ENCODE results near the gene B3GNT9.
A peak's percentile ranks its signal among the peaks of the same experiment; 100 is the strongest.

B3GNT9 gene

DNA sequence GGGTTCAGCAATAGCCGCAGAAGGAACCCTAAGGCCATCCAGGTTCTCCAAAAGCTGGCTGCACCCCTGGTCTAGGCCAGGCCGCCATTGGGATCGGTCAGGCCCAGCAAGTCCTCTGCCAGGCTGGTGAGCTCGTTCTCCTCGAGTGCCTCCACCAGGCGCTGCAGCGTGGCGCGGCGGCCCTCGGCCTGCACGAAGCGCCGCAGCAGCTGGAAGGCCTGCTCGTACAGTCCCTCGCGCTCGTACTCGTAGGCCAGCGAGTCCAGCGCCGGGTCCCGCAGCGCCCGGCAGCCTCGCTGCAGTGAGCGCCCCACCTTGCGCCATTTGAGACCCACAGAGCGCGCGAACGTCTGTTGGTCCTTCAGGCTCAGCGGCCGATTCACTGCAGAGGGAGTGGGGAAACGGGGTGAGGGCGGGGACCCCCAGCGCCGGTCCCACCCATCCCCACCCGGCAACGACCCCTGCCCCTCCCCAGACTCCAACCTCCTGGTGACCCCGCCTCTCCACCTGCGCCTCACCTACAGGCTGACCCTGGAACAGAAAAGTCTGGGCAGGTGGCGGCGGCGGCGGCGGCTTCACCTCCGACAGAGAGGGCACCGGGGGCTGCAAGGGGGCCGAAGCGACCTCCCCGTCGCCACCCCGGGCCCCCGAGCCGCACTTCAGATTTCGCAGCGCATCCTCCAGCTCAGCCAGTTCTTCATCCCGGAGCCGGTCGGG, 3.9 kb upstream of the B3GNT9 start:
- H3K27ac Mint-ChIP-seq: no peak overlapping the region
- H3K9me3 Mint-ChIP-seq: no peaks in the 10 kb centered on the region
- ATAC-seq: no peak
- H3K4me1 Mint-ChIP-seq: peaks cover 71% of the 10 kb centered on the region
- H3K27me3 Mint-ChIP-seq: peaks cover 50% of the 10 kb centered on the region
- no peak for DNase-seq
- peak overlapping the region; percentile 73 to 83 for H3K4me3 Mint-ChIP-seq

DNA sequence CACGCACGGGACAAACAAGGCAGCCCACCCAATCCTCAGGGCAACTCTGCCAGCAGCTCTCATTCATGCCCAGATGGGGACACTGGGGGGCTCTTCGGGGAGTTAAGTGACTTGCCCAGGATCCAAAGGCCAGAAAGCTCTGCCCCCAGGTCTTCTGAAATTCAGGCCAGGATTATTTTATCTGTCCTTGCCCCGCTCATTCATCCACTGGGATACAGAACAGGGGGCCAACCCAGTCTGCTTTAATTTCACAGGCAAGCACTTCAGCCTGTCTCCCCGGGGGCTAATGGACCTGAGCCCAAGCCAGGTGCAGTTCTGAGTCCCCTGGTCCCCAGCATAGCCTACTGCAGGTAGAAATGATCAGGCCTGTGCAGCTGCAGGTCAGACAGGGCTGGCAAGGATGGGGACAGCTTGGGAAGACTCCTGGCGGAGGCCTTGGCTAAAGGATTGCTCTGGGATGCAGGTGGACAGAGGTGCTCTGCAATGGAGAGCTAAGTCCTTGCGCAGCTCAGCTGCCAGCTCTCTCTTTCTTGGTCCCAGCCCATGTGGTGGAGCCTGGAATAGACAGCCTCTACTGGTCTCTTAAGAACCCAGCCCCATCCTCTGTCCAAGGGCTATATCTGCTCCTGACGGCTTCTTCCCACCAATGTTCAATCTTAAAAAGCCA, 766 bp upstream of the B3GNT9 start:
- DNase-seq: no peak
- Mint-ChIP-seq H3K4me3 (peak overlapping the region; percentile 77 to 86), H3K9me3 (no peaks in the 10 kb centered on the region), H3K27me3 (peaks cover 61% of the 10 kb centered on the region), H3K27ac (peak overlapping the region in 1 of 2 donors; percentile 8), H3K4me1 (peaks cover 50% of the 10 kb centered on the region)
- no peak for ATAC-seq

DNA sequence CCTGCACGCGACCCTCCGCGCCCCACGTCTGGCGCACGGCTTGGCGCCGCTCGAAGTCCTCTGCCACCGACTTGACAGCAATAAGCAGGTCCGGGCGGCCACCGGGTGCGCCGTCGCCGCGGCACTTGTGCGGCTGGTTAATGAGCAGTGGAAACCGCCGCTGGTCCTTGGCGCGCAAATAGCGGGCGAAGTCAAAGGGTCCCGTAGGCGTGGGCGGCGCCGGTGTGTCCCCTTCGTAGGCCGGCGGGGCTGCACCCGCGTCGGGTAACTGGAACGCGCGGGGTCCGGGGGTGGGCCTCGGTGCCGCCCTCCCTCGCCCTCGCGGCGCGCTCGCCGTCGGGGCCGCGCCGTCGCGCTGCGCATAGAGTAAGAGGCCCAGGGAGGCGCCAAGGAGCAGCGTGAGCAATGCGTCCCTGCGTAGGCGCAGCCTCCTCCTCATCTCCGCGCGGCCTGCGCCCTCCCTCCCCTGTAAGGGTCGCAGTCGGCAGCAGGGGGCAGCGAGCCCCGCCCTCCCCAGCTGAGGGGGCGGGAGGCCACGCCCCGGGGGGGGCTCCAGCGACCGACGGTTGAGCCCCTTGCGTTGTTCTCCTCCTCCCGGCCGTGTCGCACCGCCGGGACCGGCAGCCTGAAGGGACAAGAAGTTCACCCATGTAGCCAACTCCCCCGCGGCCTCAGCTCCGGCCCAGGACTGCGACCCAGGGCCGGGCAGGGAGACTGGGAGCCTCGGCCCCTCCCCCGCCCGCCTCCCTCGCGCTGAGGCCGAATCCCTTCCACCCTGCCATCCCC, 558 bp downstream of the B3GNT9 start:
- peaks cover 37% of the 10 kb centered on the region for H3K4me1 Mint-ChIP-seq
- peak; percentile 88 for ATAC-seq
- H3K27ac Mint-ChIP-seq: peak overlapping the region; percentile 35 to 65
- H3K4me3 Mint-ChIP-seq: peak overlapping the region; percentile 77 to 86
- no peaks in the 10 kb centered on the region for H3K9me3 Mint-ChIP-seq
- peaks cover 48% of the 10 kb centered on the region for H3K27me3 Mint-ChIP-seq
- peak; percentile 69 to 78 for DNase-seq

DNA sequence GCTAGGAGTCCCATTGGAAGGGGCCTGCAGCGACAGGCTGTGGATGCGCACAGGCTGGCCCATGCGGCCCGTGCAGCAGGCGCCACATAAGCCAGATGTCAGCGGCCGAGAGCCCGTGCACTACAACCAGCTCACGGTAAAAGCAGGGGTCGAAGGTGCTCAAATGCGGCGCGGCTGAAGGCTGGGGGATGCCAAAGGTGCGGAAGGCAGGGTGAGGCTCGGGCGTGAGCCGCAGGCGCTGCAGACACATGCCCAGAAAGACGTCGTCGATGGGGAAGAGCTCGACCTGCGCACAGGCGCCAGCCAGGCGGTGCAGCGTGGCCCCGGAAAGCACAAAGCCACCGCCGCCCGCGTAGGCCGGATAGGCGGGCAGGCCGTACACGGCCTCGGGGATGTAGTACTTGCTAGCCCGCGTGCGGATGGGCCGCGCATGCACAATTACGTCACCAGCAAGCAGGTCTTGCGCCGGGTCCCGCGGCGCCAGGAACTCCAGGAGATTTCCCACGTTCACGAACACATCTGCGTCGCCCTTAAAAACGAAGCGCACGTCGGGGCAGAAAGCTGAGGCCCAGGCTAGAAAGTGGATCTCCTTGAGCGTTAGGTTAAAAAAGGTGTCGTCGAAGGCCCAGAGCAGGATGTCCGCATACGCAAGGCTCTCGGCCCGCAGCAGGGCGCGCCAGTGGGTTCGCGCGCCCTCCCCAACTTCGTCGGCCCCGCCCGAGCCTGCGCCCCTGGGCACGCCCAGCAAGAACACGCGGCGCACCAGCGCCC, 1.3 kb downstream of the B3GNT9 start:
- Mint-ChIP-seq H3K27ac (no peak overlapping the region), H3K4me3 (peak overlapping the region; percentile 30 to 53), H3K27me3 (peaks cover 44% of the 10 kb centered on the region), H3K4me1 (peaks cover 34% of the 10 kb centered on the region), H3K9me3 (no peaks in the 10 kb centered on the region)
- ATAC-seq (peak; percentile 0), DNase-seq (no peak)

DNA sequence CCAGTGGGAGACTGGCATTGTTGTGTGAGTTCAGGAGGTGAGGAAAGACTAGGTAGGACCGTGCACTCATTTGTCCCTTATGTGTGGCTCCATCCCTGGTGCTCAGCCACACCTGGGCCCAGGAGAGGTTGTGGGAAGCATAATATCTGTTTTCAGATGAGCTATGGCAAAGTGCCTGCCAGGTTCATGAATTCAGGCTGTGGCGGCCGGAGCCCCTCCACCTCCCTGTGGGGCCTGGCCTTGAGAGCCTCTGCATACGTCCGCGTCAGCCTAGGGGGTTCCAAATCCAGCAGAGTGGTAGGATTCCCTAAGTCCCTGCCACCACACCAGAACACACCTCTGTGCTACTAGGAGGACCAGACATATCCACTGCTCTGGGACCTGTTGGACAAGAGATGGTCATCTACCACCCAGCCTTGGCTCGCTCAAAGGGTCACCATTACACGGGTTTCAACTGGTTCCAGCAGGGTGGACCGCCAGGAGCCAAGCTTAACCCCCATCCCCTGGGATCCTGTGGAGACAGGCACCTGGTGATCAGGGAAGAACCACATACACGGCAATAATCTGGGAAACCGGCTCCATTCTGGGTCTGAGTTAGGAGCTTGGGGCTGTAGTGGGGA, 2.0 kb downstream of the B3GNT9 start:
- Mint-ChIP-seq H3K4me3 (peak overlapping the region in 1 of 2 donors; percentile 48), H3K9me3 (no peaks in the 10 kb centered on the region), H3K4me1 (peaks cover 29% of the 10 kb centered on the region), H3K27ac (peak overlapping the region in 1 of 2 donors; percentile 6), H3K27me3 (peaks cover 40% of the 10 kb centered on the region)
- ATAC-seq (no peak), DNase-seq (no peak)

DNA sequence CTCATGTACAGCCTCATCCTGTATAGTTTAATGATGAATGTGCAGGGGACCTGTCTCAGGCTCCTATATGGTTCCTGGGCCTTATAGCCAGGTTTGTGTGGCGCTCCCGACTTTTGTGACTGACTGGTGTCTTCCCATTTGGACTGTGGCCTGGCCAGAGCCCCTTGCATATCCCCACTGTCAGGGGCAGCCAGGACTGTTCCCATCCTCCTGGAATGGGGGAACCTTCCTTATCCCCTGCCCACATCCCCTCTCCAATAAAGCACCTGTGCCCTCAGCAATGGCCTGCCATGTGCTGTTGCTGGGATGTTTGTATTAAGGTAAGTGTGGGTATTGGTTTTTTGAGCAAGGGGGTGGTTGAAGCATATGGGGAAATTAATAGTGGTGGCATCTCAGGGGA, 2.6 kb downstream of the B3GNT9 start:
- Mint-ChIP-seq H3K4me1 (peaks cover 24% of the 10 kb centered on the region), H3K27ac (peak overlapping the region in 1 of 2 donors; percentile 6), H3K4me3 (no peak overlapping the region), H3K27me3 (peaks cover 34% of the 10 kb centered on the region), H3K9me3 (no peaks in the 10 kb centered on the region)
- no peak for ATAC-seq
- DNase-seq: no peak

DNA sequence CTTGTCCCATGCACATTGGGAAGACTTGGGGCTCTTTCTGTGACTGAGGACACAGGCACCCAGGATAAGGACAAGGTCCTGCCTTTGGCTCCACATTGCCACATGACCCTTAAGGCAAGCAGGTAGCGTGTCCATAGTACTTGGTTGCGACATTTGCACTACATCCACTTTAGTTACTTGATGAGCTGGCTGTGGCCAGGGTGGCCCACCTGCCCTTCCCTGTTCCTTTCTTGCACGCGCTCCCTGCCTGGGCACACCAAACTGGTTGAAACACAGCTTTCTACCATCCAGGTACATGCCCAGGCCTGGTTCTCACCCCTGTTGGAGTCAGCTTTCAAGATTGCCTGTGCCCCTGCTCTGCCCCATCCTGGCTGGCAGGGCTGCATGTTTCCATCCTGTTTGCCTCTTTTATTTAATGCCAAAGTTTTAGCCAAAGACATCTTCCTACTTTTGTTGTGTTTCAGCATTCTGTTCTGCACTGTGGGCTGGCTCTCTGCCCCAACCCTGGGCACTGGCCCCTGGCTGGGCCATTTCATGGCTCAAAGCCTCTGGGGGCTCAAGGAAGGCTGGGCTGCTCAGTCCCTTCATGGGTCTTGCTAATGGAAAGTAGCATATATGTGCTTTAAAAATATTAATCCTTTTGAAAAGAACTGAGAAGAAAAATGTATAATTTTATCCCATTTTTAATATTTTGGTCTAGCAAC, 3.2 kb downstream of the B3GNT9 start:
- H3K27me3 Mint-ChIP-seq: peaks cover 28% of the 10 kb centered on the region
- no peak overlapping the region for H3K27ac Mint-ChIP-seq
- ATAC-seq: no peak
- peaks cover 18% of the 10 kb centered on the region for H3K4me1 Mint-ChIP-seq
- DNase-seq: no peak
- H3K9me3 Mint-ChIP-seq: no peaks in the 10 kb centered on the region
- H3K4me3 Mint-ChIP-seq: no peak overlapping the region

DNA sequence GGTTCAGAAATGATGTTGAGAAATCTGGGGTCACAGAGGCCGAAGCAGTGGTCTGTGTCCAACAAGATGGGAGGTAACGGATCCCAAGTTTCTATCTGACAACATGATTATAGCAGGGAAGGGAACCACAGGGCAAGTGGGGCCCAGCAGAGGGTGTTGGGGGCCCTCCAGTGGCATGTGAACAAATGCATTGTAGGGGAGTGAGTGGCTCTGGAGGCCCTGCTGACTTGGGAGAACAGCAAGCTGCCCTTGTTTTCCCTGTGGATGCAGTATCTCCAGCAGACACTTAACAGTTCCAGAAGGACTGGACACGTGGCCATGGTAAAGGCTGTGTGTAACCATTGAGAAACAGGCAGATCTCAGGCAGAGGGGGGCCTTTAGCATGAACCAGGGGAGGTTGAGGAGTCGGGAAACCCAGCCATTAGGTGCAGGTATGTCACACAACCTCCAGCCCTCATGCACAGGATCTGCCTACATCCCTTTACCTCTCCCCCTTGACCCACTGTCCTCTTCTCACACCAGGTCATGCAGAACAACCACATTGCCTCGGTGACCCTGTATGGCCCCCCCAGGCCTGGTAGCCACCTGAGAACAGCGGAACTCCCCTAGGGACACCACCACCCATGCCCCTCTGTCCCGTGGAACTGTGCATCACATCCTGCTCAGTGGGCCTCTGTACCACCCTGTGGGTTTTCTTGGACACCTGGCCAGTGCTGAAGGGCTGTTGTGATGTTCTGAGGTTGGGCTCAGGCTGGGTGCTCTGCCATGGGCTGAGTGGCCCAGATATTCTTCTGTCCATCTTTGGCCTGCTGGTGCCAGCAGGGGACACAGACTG, 4.1 kb downstream of the B3GNT9 start:
- H3K4me1 Mint-ChIP-seq: peaks cover 16% of the 10 kb centered on the region
- peak overlapping the region in 1 of 2 donors; percentile 55 for H3K27ac Mint-ChIP-seq
- DNase-seq (no peak), ATAC-seq (no peak)
- H3K9me3 Mint-ChIP-seq: no peaks in the 10 kb centered on the region
- H3K27me3 Mint-ChIP-seq: peaks cover 23% of the 10 kb centered on the region
- H3K4me3 Mint-ChIP-seq: no peak overlapping the region

DNA sequence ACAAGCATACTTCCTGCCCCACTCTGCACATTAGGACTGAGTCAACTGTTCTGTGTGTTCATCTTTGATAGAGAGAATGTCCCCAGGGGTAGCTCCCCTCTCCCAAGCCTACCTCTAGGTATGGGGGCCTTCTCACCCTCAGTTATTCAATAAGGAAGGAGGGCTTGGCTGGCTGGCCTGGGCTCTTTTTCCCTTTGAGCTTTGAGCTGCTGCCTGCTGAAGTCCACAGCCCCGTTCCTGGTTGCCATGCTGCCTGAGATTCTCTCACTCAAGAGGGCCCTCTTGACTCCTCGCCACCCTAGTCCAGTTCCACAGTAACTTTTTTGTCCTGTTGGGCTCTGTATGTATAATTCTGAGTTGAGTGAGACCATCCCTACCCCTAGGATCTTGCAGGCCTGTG, 5.1 kb downstream of the B3GNT9 start:
- ATAC-seq: no peak
- Mint-ChIP-seq H3K4me1 (peaks cover 6% of the 10 kb centered on the region), H3K9me3 (no peaks in the 10 kb centered on the region), H3K4me3 (no peak overlapping the region), H3K27me3 (peaks cover 13% of the 10 kb centered on the region), H3K27ac (no peak overlapping the region)
- no peak for DNase-seq

DNA sequence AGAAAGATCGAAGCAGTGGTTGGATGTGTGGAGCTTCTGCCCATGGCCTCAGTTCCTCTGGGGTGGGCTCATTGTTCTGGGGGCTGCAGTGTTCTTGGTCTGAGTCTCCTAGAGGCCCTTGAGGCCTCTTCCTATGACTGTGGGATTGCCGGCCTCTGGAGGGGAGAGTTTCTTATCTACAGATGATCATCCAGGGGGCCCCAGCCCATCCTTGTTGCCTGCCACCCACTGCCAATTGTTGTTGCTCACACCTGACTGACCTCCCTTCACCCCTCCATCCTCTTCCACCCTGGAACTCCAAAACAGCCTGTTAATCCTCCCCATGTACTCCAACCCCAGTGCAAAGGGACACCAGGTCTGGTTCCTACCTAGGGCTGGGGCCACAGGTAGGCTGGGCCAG, 5.9 kb downstream of the B3GNT9 start:
- H3K4me3 Mint-ChIP-seq: no peak overlapping the region
- no peaks in the 10 kb centered on the region for H3K9me3 Mint-ChIP-seq
- H3K4me1 Mint-ChIP-seq: peaks cover 6% of the 10 kb centered on the region
- no peak overlapping the region for H3K27ac Mint-ChIP-seq
- ATAC-seq (no peak), DNase-seq (no peak)
- peaks cover 13% of the 10 kb centered on the region for H3K27me3 Mint-ChIP-seq

DNA sequence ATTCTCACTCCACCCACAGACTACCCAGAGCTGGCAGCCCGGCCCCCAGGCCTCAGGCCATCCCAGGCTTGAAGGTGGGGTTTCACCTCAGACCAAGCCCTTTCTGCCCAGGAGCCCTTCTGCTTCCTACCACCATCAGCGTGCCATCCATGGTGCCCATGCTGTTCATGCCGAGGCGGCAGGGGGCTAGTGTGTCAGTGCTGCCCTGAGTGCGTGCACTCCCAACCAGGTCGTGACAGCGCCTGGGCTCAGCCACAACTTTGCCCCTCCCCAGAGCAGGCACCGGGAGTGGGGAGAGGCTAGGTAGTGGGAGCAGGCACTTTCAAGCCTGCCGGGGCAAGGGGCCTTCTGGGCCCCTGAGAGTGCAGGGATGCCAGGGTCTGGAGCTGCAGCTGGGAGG, 8.5 kb downstream of the B3GNT9 start:
- Mint-ChIP-seq H3K4me1 (no peaks in the 10 kb centered on the region), H3K9me3 (no peaks in the 10 kb centered on the region), H3K27ac (no peak overlapping the region), H3K4me3 (no peak overlapping the region), H3K27me3 (no peaks in the 10 kb centered on the region)
- DNase-seq (no peak), ATAC-seq (no peak)

DNA sequence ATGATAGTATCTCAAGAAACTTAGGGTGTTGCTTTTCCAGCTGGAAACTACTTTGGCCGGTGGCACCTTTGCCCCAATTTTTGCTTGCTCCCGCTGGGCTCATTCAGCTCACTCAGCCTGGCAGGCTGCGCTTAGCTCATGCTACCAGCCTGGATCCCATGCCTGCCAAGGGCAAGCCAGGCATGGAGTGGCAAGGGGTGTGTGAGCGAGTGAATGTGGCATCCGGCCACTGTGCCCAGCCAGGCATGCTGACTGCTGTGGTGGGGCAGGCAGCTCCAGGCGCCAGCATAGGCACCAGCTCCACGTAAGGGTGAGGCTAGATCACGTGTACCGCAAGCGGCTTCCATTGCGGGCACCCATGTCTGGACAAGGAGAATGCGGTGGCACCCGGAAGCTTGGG, 9.4 kb downstream of the B3GNT9 start:
- H3K9me3 Mint-ChIP-seq: no peaks in the 10 kb centered on the region
- H3K27ac Mint-ChIP-seq: no peak overlapping the region
- no peak overlapping the region for H3K4me3 Mint-ChIP-seq
- H3K4me1 Mint-ChIP-seq: no peaks in the 10 kb centered on the region
- no peak for DNase-seq
- ATAC-seq: no peak
- no peaks in the 10 kb centered on the region for H3K27me3 Mint-ChIP-seq

DNA sequence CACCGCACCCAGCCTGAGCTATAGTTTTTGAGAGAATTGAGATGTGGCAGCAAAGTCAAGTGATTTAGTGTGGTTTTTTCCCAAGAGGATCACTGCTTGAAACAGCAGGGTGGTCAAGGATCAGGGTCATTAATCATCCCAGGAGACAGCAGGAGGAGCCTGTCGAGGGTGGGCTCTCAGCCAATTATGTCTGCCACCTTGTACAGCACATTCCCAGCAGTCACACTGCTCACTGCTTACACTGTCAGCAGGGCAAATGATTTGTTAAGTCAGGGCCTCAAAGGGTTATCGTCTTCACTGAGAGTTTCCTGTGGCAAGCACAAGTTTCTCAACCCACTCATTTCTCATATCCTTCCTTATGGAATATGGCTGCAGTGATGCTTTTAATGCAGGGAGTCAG, 13.2 kb downstream of the B3GNT9 start:
- DNase-seq: no peak
- Mint-ChIP-seq H3K27me3 (no peaks in the 10 kb centered on the region), H3K4me1 (no peaks in the 10 kb centered on the region), H3K4me3 (no peak overlapping the region), H3K27ac (no peak overlapping the region), H3K9me3 (no peaks in the 10 kb centered on the region)
- ATAC-seq: no peak

DNA sequence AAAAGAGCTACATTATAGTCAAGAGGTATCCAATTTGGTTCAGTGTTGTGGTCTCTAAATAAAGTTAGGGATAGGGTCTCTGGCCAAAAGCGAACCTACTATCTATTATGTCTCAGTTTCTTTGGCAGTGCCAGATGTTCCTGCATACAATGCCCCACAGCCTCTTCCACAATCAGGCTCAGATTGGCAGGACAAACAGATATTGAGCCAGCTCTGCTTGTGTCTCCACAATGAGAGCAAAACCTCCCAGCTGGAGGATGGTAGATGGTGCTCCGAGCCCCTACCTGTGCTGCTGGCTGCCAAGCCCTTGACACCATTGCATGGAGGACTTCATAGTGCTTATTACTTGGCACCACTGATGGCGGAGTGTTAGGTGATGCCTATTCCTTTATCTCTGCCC, 21.4 kb downstream of the B3GNT9 start:
- DNase-seq: no peak
- Mint-ChIP-seq H3K4me1 (no peaks in the 10 kb centered on the region), H3K9me3 (no peaks in the 10 kb centered on the region), H3K27me3 (no peaks in the 10 kb centered on the region), H3K27ac (no peak overlapping the region), H3K4me3 (no peak overlapping the region)
- no peak for ATAC-seq
